ENCODE results near the gene SHANK1.
"Not testable (repeated sequence)": the region's sequence is repeated elsewhere in the genome, so short reads cannot be mapped to it uniquely, and the experiment has no call there.

The SHANK1 gene

DNA sequence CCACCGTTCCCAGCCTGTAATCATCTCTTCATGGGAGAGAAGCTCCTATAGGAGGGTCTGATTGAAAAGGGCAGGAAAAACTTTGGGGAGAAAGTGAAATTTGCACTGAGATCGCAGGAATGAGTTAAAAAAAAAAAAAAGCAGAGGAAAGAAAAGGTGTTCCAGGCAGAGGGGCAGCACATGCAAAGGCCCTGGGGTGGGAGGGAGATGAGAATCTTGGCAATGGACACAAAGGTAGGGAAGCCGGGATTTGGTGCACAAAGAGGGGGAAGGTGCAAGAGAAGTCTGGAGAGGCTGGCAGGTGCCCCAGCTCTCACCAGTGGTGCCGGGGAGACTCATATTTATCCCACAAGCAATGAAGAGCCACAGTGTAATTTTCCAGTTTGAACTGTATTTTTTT is 34.3 kb upstream of the SHANK1 start:
- WGBS, 2 experiments: 82 to 93% methylated on average over 4 of the region's 4 CpGs
- Histone ChIP-seq H3K4me1 (ENCODE audit: control insufficient read depth, insufficient read depth, low read length) (no peaks in the 10 kb centered on the region), H3K9me3 (ENCODE audit: control insufficient read depth, low read length) (no peaks in the 10 kb centered on the region), H3K27ac (ENCODE audit: insufficient read depth, low read depth, low read length, poor library complexity, severe bottlenecking) (no peak overlapping the region), H3K27me3 (ENCODE audit: control insufficient read depth, insufficient read depth, low read length, poor library complexity, severe bottlenecking) (no peaks in the 10 kb centered on the region), H3K4me3 (ENCODE audit: insufficient read depth, low read depth, low read length) (no peak overlapping the region), H3K36me3 (ENCODE audit: control insufficient read depth, insufficient read depth, low read length) (no peaks in the 10 kb centered on the region)

GRCh38 chr19:50750010-50750409 is 30.4 kb upstream of the SHANK1 start:
- 87 to 88% methylated on average over 15 of the region's 15 CpGs for WGBS, 2 experiments
- H3K36me3 ChIP-seq (ENCODE audit: control insufficient read depth, insufficient read depth, low read length): no peaks in the 10 kb centered on the region
- no peaks in the 10 kb centered on the region for H3K9me3 ChIP-seq (ENCODE audit: control insufficient read depth, low read length)

DNA sequence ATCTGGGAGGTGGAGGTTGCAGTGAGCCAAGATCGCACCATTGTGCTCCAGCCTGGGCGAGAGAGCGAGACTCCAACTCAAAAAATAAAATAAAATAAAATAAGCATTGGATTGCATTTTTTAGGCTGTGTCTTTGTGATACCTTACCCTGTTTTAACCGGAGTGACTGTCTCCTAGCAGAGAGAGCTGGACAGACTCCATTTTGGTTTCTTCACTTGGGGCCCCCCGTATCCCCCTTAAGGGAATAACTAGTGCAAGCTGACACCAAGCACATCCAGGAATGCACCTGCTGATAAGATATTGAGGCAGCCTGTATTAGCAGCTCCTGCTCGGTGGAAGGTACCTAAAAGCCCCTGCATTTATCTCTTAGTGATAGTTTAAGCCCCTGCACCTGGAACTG is 29.9 kb upstream of the SHANK1 start:
- Histone ChIP-seq H3K27me3 (ENCODE audit: control insufficient read depth, insufficient read depth, low read length, poor library complexity, severe bottlenecking) (no peaks in the 10 kb centered on the region), H3K27ac (ENCODE audit: insufficient read depth, low read depth, low read length, poor library complexity, severe bottlenecking) (no peak overlapping the region), H3K4me3 (ENCODE audit: insufficient read depth, low read depth, low read length) (no peak overlapping the region), H3K36me3 (ENCODE audit: control insufficient read depth, insufficient read depth, low read length) (no peaks in the 10 kb centered on the region), H3K9me3 (ENCODE audit: control insufficient read depth, low read length) (no peaks in the 10 kb centered on the region), H3K4me1 (ENCODE audit: control insufficient read depth, insufficient read depth, low read length) (no peaks in the 10 kb centered on the region)
- 85 to 87% methylated on average over 4 to 6 of the region's 6 CpGs for WGBS, 2 experiments

More at GRCh38 chr19:50750010-50750409, 30.4 kb upstream of the SHANK1 start:
- Histone ChIP-seq H3K27me3 (ENCODE audit: control insufficient read depth, insufficient read depth, low read length, poor library complexity, severe bottlenecking) (no peaks in the 10 kb centered on the region), H3K4me3 (ENCODE audit: insufficient read depth, low read depth, low read length) (no peak overlapping the region), H3K4me1 (ENCODE audit: control insufficient read depth, insufficient read depth, low read length) (no peaks in the 10 kb centered on the region), H3K27ac (ENCODE audit: insufficient read depth, low read depth, low read length, poor library complexity, severe bottlenecking) (no peak overlapping the region)

- not testable (repeated sequence) for H3K4me3 ChIP-seq (ENCODE audit: insufficient read depth, low read depth, low read length); H3K27ac ChIP-seq (ENCODE audit: insufficient read depth, low read depth, low read length, poor library complexity, severe bottlenecking); H3K9me3 ChIP-seq (ENCODE audit: control insufficient read depth, low read length); H3K36me3 ChIP-seq (ENCODE audit: control insufficient read depth, insufficient read depth, low read length); H3K4me1 ChIP-seq (ENCODE audit: control insufficient read depth, insufficient read depth, low read length); H3K27me3 ChIP-seq (ENCODE audit: control insufficient read depth, insufficient read depth, low read length, poor library complexity, severe bottlenecking)
- WGBS, 2 experiments: 91 to 93% methylated on average over 12 of the region's 14 CpGs
Observed at GRCh38 chr19:50747141-50747540, 27.5 kb upstream of the SHANK1 start.

DNA sequence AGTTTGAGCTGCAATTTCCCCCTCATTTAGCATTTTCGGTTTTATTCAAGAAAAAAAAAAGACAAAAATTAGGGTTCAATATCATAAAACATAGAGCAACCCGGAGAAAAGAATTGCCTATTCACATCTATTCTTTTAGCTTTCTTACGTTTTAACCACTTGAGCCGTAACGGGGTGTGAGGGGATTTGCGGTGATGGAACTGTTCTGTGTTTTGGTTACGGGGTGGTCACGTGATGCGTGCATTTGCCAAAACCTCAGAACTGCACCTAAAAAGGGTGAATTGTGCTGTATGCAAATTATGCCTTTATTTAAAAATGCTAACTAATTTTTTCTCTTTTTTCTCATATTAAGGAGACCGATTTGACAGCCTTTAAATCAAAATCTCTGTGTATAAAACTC is 25.6 kb upstream of the SHANK1 start:
- peaks cover under 1% of the 10 kb centered on the region for H3K9me3 ChIP-seq (ENCODE audit: control insufficient read depth, low read length)
- no peaks in the 10 kb centered on the region for H3K27me3 ChIP-seq (ENCODE audit: control insufficient read depth, insufficient read depth, low read length, poor library complexity, severe bottlenecking)
- 76 to 77% methylated on average over 10 of the region's 10 CpGs for WGBS, 2 experiments
- no peak overlapping the region for H3K27ac ChIP-seq (ENCODE audit: insufficient read depth, low read depth, low read length, poor library complexity, severe bottlenecking)
- no peaks in the 10 kb centered on the region for H3K4me1 ChIP-seq (ENCODE audit: control insufficient read depth, insufficient read depth, low read length)
- H3K4me3 ChIP-seq (ENCODE audit: insufficient read depth, low read depth, low read length): no peak overlapping the region
- H3K36me3 ChIP-seq (ENCODE audit: control insufficient read depth, insufficient read depth, low read length): no peaks in the 10 kb centered on the region

DNA sequence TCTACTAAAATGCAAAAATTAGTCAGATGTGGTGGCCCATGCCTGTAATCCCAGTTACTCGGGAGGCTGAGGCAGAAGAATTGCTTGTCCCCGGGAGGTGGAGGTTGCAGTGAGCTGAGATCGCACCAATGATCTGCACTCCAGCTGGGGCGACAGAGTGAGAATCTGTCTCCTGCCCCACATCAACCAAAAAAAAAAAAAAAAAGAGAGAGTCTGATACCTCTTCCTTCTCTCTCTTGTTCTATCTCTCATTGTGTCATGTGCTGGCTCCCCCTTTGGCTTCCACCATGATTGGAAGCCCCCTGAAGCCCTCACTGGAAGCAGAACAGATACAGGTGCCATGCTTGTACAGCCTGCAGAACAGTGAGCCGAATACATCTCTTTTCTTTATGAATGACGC is 23.9 kb upstream of the SHANK1 start:
- H3K4me1 ChIP-seq (ENCODE audit: control insufficient read depth, insufficient read depth, low read length): no peaks in the 10 kb centered on the region
- WGBS, 2 experiments: 83 to 85% methylated on average over 6 of the region's 6 CpGs
- no peak overlapping the region for H3K4me3 ChIP-seq (ENCODE audit: insufficient read depth, low read depth, low read length)
- no peaks in the 10 kb centered on the region for H3K36me3 ChIP-seq (ENCODE audit: control insufficient read depth, insufficient read depth, low read length)
- H3K27ac ChIP-seq (ENCODE audit: insufficient read depth, low read depth, low read length, poor library complexity, severe bottlenecking): no peak overlapping the region
- H3K27me3 ChIP-seq (ENCODE audit: control insufficient read depth, insufficient read depth, low read length, poor library complexity, severe bottlenecking): no peaks in the 10 kb centered on the region
- peaks cover 3% of the 10 kb centered on the region for H3K9me3 ChIP-seq (ENCODE audit: control insufficient read depth, low read length)

DNA sequence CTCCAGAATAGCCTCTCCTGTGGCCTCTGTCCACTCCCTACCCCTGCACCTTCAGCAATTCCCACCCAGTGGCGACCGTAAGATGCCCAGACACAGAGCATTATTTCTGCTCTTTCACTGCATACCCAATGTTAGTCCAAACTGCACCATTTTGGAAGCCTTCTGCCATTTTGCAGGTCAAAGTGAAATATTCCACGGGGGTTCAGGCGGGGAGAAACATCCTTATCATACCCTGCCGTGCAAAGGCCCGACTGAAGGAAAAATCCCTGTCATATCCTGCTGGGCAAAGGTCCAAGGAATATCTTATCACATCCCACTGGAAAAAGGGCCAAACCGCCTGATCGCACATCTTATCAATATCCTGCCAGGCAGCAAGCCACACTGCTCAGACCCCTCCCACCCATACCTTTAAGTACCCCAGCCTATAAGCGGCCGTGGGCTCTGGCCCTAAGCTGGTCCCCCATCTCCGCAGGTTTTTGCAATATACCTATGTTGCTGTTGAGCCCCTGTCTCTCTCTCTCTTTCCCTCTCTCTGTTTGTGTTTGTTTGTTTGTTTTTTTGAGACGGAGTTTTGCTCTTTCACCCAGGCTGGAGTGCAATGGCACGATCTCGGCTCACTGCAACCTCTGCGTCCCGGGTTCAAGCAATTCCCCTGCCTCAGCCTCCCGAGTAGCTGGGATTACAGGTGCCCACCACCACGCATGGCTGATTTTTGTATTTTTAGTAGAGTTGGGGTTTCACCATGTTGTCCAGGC is 21.8 kb upstream of the SHANK1 start:
- Histone ChIP-seq H3K27ac (ENCODE audit: insufficient read depth, low read depth, low read length, poor library complexity, severe bottlenecking) (no peak overlapping the region), H3K36me3 (ENCODE audit: control insufficient read depth, insufficient read depth, low read length) (no peaks in the 10 kb centered on the region), H3K27me3 (ENCODE audit: control insufficient read depth, insufficient read depth, low read length, poor library complexity, severe bottlenecking) (no peaks in the 10 kb centered on the region), H3K9me3 (ENCODE audit: control insufficient read depth, low read length) (peaks cover 3% of the 10 kb centered on the region), H3K4me1 (ENCODE audit: control insufficient read depth, insufficient read depth, low read length) (no peaks in the 10 kb centered on the region), H3K4me3 (ENCODE audit: insufficient read depth, low read depth, low read length) (no peak overlapping the region)
- WGBS, 2 experiments: 78 to 80% methylated on average over 18 of the region's 18 CpGs

DNA sequence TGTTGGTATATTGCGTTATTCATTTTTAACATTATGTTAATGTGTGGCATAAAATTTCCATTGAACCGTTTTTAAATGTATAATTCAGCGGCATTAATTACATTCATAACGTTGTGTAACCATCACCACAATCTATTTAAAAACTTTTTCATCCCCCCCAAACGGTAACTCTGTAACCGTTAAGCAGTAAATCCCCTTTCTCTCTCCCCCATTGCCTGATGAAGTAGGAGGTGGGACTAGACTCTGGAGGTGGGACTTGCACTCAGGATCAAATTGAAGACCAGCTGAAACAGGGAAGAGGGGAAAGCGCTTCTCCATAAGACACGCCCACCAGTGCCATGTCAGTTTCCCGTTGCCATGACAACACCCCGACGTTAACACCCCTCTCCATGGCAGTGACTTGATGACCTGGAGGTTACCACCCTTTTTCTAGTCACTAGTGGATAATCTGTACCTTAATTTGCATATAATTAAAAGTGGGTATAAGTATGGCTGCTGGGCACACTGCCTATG is 20.4 kb upstream of the SHANK1 start:
- Histone ChIP-seq H3K36me3 (ENCODE audit: control insufficient read depth, insufficient read depth, low read length) (no peaks in the 10 kb centered on the region), H3K4me3 (ENCODE audit: insufficient read depth, low read depth, low read length) (no peak overlapping the region), H3K9me3 (ENCODE audit: control insufficient read depth, low read length) (peaks cover 3% of the 10 kb centered on the region), H3K27ac (ENCODE audit: insufficient read depth, low read depth, low read length, poor library complexity, severe bottlenecking) (no peak overlapping the region), H3K27me3 (ENCODE audit: control insufficient read depth, insufficient read depth, low read length, poor library complexity, severe bottlenecking) (no peaks in the 10 kb centered on the region), H3K4me1 (ENCODE audit: control insufficient read depth, insufficient read depth, low read length) (no peaks in the 10 kb centered on the region)
- 75 to 84% methylated on average over 6 to 11 of the region's 11 CpGs for WGBS, 2 experiments

DNA sequence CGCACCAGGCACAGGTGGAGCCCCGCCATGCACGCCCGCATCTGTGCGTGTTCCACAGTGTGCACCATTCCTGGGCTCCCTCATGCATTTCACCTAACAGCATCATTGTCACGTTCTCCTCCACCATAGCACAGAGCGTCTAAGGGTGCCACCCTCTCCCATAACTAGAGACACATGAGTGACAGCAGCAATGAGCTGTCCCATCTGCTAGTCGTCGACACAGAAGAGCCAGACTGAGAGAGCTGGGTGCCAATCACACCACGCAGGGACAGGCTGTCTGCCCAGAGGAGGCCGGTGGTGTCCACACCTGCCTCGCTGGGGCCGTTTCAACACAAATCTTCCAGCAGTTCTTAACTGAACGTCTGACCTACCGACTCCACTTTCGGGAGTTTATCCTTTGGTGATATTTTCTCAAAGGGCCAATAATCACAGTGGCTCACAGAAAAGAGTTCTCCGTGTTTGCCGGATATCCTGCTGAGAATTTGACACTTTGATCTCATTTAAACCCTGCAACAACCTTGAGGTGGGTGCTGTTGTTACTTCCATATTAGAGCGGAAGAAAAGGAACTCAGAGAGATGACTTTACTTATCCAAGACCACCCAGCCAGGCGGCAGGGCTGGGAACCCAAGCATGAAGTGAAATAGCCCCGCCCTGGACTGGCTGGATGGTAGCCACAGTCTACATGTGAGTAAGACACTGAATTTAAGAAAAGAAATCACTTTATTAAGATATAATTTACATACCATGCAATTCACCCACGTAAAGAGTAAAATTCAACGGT is 19.7 kb upstream of the SHANK1 start:
- Histone ChIP-seq H3K27me3 (ENCODE audit: control insufficient read depth, insufficient read depth, low read length, poor library complexity, severe bottlenecking) (no peaks in the 10 kb centered on the region), H3K9me3 (ENCODE audit: control insufficient read depth, low read length) (peaks cover 3% of the 10 kb centered on the region), H3K36me3 (ENCODE audit: control insufficient read depth, insufficient read depth, low read length) (no peaks in the 10 kb centered on the region), H3K27ac (ENCODE audit: insufficient read depth, low read depth, low read length, poor library complexity, severe bottlenecking) (no peak overlapping the region), H3K4me1 (ENCODE audit: control insufficient read depth, insufficient read depth, low read length) (no peaks in the 10 kb centered on the region), H3K4me3 (ENCODE audit: insufficient read depth, low read depth, low read length) (no peak overlapping the region)
- 84 to 86% methylated on average over 21 to 23 of the region's 23 CpGs for WGBS, 2 experiments

- Histone ChIP-seq H3K27ac (ENCODE audit: insufficient read depth, low read depth, low read length, poor library complexity, severe bottlenecking) (no peak overlapping the region), H3K4me3 (ENCODE audit: insufficient read depth, low read depth, low read length) (no peak overlapping the region), H3K9me3 (ENCODE audit: control insufficient read depth, low read length) (peaks cover 5% of the 10 kb centered on the region), H3K27me3 (ENCODE audit: control insufficient read depth, insufficient read depth, low read length, poor library complexity, severe bottlenecking) (no peaks in the 10 kb centered on the region), H3K36me3 (ENCODE audit: control insufficient read depth, insufficient read depth, low read length) (no peaks in the 10 kb centered on the region), H3K4me1 (ENCODE audit: control insufficient read depth, insufficient read depth, low read length) (no peaks in the 10 kb centered on the region)
- whole genome bisulfite sequencing, 2 experiments: 70 to 75% methylated on average over 5 of the region's 5 CpGs
Observed at GRCh38 chr19:50736338-50736737, 16.7 kb upstream of the SHANK1 start.
